Stomach smooth muscle (tissue), 2 donors: Measurements from ENCODE around the gene RABL6.
"Not testable (repeated sequence)": the region's sequence is repeated elsewhere in the genome, so short reads cannot be mapped to it uniquely, and the experiment has no call there.

Experiments
- H3K27ac ChIP-seq: one replicate; pipeline ENCODE4 v1.7.0; 2013; ENCODE audit warnings: mild to moderate bottlenecking, low read length, inconsistent platforms
- H3K27me3 ChIP-seq, 2 donors: one replicate each; pipeline ENCODE4 v1.7.0; 2013; ENCODE audit warnings: low read length in 2 of 2; ENCODE audit not compliant: insufficient read depth in 2 of 2, control insufficient read depth in 1 of 2
- H3K36me3 ChIP-seq, 2 donors: one replicate each; pipeline ENCODE4 v1.7.0; 2013; ENCODE audit warnings: low read length in 2 of 2; ENCODE audit not compliant: control insufficient read depth in 2 of 2, insufficient read depth in 2 of 2
- H3K4me1 ChIP-seq: one replicate; pipeline ENCODE4 v1.7.0; 2013; ENCODE audit warnings: low read length; ENCODE audit not compliant: control insufficient read depth, insufficient read depth
- H3K4me3 ChIP-seq, 2 donors: one replicate each; pipeline ENCODE4 v1.7.0; 2013; ENCODE audit warnings: low read length in 2 of 2
- H3K9ac ChIP-seq, 2 donors: one replicate each; pipeline ENCODE4 v1.7.0; 2013; ENCODE audit warnings: low read length in 2 of 2, mild to moderate bottlenecking in 1 of 2
- H3K9me3 ChIP-seq, 2 donors: one replicate each; pipeline ENCODE4 v1.7.0; 2013; ENCODE audit warnings: low read length in 2 of 2; ENCODE audit not compliant: control insufficient read depth in 2 of 2
- donor health status: healthy.
- donor health status: Pancreatic carcinoma.

The RABL6 gene

DNA sequence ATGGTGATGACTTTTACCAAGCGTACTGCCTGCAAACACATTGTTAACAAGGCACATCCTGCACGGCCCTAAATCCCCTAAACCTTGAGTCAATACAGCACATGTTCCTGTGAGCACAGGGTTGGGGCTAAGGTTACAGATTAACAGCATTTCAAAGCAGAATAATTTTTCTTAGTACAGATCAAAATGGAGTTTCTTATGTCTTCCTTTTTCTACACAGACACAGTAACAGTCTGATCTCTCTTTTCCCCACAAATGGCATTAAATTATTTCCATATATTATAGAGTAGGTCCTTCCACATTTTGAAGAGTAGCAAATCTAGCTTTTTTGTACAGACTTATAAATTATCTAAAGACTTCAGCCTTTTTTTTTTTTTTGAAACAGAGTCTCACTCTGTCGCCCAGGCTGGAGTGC lies 18.2 kb upstream of the RABL6 start:
- Histone ChIP-seq H3K4me3 (no peak overlapping the region), H3K36me3 (no peaks in the 10 kb centered on the region), H3K27ac (no peak overlapping the region), H3K9me3 (no peaks in the 10 kb centered on the region), H3K27me3 (no peaks in the 10 kb centered on the region), H3K9ac (no peak overlapping the region), H3K4me1 (peaks cover 21% of the 10 kb centered on the region)

DNA sequence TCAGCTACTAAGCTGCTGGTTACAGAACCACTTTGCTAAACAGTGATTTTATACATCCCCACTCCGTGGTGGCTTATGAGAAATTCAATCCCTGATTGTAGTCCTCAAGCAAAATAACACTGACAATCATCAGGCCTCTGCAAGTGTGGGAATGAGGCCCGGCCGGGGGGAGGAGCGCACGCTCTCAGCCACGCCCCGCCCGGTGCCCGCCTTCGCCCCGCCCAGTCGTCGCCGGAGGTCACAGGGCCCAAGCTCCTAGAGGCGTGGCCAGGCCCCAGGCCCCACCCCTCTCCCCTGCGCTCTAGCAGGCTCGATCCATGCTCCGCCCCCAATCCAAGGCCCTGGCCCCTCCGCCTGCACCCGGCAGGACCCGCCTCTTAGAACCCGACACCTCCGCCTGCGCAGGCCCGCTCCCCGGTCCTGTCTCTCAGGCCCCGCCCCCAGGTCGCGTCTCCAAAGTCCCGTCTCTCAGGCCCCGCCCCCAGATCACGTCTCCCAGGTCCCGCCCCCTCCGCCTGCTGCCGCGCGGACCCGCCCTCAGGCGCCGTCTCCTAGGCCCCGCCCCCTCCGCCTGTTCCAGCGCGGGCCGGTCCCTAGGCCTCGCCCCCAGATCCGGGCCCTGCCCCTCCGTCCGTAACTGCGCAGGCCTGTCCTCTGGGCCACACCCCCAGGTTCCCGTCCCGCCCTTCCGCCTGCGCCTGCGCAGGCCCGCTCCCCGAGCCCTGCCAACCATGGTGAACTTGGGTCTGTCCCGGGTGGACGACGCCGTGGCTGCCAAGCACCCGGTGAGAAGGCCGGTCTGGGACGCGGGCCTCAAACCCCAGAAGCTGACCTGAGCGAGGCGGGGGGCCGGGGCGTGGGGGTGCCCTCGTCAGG lies 16.9 kb upstream of the RABL6 start, which contains the start of gene TMEM141:
Gene TMEM141, plus strand, starts transcription at position 705 of the 876 bp plus-strand sequence. Its CDS starts 27 bp downstream, at position 732.
- peak within 1 kb of the TSS; percentile 88 to 90 for H3K4me3 ChIP-seq
- H3K27me3 ChIP-seq, result no peaks in the 10 kb centered on the region
- H3K4me1 ChIP-seq, result peaks cover 21% of the 10 kb centered on the region
- peak within 1 kb of the TSS; percentile 80 to 83 for H3K9ac ChIP-seq
- H3K36me3 ChIP-seq, result no peaks in the 10 kb centered on the region
- peak within 1 kb of the TSS; percentile 76 for H3K27ac ChIP-seq
- H3K9me3 ChIP-seq, result no peaks in the 10 kb centered on the region

DNA sequence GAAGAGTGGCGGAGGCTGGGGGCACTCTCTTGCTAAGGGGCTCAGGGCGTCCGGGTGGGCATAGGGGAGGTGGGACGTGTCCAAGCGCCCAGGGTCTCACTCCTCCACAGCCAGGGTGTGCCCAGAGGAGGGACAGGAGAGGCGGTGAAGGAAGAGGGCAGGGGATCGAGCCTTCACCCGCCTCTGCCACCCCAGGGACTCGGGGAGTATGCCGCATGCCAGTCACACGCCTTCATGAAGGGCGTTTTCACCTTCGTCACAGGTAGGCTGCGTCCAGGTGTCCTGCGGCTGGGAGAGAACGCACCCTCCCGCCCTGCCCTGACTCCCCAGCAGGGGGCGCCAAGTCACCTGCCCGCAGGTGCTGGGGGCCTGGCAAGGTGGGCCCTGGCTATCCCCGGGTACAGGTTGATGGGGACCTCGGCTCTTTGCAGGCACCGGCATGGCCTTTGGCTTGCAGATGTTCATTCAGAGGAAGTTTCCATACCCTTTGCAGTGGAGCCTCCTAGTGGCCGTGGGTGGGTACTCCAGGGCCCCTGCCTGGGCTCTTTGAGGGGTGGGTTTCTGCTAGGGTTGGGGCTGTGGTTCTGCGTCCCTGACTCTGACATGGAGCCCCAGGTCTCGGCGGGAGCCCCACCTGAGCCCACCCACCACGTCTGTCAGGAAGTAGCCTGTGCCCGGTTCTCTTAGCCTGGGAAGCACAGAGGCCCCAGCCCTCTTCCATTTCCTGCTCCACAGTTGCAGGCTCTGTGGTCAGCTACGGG lies 16.1 kb upstream of the RABL6 start:
- Histone ChIP-seq H3K9me3 (no peaks in the 10 kb centered on the region), H3K27ac (peak overlapping the region; percentile 76), H3K4me3 (peak overlapping the region; percentile 88 to 90), H3K9ac (peak overlapping the region; percentile 80 to 83), H3K27me3 (peaks cover 5 to 7% of the 10 kb centered on the region in 2 donors), H3K4me1 (peaks cover 21% of the 10 kb centered on the region), H3K36me3 (no peaks in the 10 kb centered on the region)

DNA sequence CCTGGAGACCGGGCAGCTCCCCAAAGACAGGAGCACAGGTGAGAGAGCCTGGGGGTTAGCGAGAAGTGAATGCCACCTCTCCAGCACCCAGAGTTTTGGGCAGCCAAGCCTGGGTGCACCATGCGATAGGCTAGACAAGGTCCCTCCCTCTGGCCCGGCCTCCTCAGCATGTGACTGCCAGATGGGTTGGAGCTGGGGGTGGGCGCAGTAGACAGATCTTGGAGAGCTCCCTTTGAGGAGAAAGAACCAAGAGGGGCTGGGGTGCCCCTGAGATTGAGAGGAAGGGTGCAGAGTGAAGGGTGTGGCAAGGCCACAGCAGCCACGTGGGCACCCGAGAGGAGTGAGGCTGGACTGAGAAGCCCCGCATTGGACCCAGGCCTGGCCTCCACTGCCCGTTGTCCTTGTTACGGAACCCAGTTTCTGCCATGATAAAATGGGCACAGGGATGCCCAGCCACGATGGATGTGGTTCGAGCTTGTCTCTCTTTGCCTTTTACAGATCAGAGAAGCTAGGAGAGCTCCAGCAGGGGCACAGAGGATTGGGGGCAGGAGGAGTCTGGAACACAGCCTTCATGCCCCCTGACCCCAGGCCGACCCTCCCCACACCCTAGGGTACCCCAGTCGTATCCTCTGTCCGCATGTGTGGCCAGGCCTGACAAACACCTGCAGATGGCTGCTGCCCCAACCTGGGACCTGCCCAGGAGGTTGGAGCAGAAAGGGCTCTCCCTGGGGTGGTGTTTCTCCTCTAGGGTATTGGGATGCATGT lies 15.2 kb upstream of the RABL6 start:
- H3K27me3 ChIP-seq, result peaks cover 9 to 10% of the 10 kb centered on the region in 2 donors
- no peaks in the 10 kb centered on the region for H3K9me3 ChIP-seq
- H3K27ac ChIP-seq, result no peak overlapping the region
- no peaks in the 10 kb centered on the region for H3K36me3 ChIP-seq
- H3K4me1 ChIP-seq, result peaks cover 21% of the 10 kb centered on the region
- H3K4me3 ChIP-seq, result peak overlapping the region; percentile 88 to 90
- no peak overlapping the region for H3K9ac ChIP-seq

DNA sequence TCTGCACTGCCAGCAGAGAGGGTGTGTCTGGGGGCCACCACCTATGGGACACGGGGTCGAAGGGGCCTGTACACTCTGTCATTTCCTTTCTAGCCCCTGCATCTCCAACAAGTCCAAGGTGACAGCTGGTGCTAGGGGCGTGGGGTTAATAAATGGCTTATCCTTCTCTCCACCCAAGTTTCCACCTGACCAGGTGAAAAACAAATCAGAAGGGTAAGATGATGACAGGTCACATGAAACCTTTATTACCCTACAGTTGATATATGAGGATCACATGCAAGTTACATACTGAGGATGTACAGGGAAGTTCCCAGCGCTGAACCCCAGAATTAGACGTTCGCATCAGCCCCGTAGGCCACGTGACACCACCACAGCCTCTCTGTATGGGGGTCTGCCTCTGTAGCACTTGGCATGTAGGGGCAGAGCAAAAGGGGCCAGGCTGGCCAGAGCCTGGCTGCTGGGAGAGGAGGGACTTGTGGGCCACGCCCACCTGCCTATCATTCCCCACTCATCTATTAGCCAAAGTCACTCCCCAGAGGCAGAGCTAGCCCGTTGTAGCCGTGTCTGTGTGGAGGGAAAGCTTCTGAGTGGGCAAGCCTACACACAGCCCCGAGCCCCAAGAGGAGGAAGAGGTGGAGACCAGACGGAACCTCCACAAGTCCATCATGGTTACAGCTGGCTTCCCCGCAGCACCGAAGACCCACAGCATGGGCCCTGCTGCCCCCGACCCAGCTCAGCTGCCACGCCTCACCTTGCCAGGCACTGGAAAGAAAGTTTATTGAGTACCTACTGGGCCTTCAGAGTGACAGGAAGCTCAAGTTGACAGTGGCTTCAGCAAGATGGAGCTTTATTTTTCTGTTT lies 14.4 kb upstream of the RABL6 start:
- Histone ChIP-seq H3K27me3 (peaks cover 11 to 15% of the 10 kb centered on the region in 2 donors), H3K9me3 (no peaks in the 10 kb centered on the region), H3K27ac (no peak overlapping the region), H3K36me3 (no peaks in the 10 kb centered on the region), H3K4me1 (peaks cover 21% of the 10 kb centered on the region), H3K4me3 (no peak overlapping the region), H3K9ac (no peak overlapping the region)

DNA sequence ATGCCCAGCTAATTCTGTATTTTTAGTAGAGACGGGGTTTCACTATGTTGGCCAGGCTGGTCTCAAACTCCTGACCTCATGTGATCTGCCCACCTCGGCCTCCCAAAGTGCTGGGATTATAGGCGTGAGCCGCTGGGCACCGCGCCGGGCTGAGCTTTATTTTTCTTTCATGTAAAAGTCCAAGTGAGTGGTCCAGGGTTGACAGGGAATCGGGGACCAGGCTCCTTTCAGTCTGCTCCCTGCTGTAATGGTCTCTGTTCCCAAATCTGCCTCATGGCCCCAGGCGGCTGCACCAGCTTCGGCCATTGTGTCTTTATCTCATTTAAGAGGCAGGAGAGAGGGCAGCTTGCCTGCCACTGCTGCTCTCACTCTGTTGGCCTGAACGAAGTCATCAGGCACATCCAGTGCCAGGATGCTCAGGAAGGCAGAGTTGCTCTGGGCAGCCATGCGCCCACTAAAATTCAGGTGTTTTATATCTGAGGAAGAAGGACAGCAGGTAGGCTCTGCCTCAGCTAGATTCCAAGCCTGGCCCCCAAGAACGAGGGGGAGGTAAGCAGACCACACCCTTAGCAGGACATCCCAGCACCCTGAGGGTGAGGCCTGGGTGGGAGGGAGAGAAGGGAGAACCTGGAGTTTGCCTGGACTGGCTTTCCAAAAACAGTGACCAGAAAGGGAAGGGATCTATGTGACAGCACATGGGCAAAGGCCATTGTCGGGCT lies 13.3 kb upstream of the RABL6 start:
- Histone ChIP-seq H3K27ac (no peak overlapping the region), H3K36me3 (no peaks in the 10 kb centered on the region), H3K9ac (no peak overlapping the region), H3K9me3 (no peaks in the 10 kb centered on the region), H3K4me1 (peaks cover 22% of the 10 kb centered on the region), H3K4me3 (no peak overlapping the region), H3K27me3 (peaks cover 22 to 25% of the 10 kb centered on the region in 2 donors)

DNA sequence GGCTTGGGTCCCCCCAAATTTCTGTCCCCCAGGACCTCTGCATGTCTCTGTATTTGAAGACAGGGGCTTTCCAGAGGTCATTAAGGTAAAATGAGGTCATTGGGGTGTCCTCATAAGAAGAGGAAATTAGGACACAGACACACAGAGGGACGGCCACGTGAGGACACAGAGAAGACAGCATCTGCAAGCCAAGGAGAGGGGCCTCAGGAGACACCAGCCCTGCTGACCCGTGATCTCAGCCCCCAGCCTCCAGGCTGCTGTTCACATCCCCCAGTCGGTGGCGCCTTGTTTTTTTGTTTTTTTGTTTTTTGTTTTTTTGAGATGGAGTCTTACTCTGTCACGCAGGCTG lies 12.8 kb upstream of the RABL6 start:
- Histone ChIP-seq H3K4me3 (no peak overlapping the region), H3K9me3 (no peaks in the 10 kb centered on the region), H3K9ac (no peak overlapping the region), H3K4me1 (peaks cover 27% of the 10 kb centered on the region), H3K27ac (no peak overlapping the region), H3K36me3 (no peaks in the 10 kb centered on the region), H3K27me3 (peaks cover 27 to 31% of the 10 kb centered on the region in 2 donors)

DNA sequence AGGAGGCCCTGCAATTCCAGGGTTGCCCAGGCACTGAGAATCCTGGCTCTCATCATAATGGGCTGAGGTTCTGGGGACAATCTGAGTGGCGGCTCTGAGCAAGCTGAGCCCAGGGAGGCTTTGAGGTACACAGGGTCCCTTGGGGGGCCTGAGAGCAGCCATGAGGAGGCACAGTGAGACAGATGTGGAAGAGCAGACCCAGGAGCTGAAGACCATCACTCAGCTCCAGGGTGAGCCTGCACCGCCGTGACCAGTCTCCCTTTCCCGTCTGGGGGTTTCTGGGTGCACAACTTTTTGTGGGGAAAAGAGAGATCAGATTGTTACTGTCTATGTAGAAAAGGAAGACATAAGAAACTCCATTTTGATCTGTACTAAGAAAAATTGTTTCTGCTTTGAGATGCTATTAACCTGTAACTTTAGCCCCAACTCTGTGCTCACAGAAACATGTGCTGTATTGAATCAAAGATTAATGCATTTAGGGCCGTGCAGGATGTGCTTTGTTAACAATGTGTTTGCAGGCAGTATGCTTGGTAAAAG lies 11.4 kb upstream of the RABL6 start, which contains the start of gene CCDC183:
Gene CCDC183, plus strand, starts transcription at position 101 of the 537 bp plus-strand sequence. Its CDS starts 60 bp downstream, at position 161.
- H3K9ac ChIP-seq, result no peak within 1 kb of the TSS
- H3K27ac ChIP-seq, result no peak within 1 kb of the TSS
- H3K36me3 ChIP-seq, result no peaks in the 10 kb centered on the region
- no peaks in the 10 kb centered on the region for H3K9me3 ChIP-seq
- peaks cover 38 to 41% of the 10 kb centered on the region in 2 donors for H3K27me3 ChIP-seq
- peaks cover 32% of the 10 kb centered on the region for H3K4me1 ChIP-seq
- H3K4me3 ChIP-seq, result no peak within 1 kb of the TSS

DNA sequence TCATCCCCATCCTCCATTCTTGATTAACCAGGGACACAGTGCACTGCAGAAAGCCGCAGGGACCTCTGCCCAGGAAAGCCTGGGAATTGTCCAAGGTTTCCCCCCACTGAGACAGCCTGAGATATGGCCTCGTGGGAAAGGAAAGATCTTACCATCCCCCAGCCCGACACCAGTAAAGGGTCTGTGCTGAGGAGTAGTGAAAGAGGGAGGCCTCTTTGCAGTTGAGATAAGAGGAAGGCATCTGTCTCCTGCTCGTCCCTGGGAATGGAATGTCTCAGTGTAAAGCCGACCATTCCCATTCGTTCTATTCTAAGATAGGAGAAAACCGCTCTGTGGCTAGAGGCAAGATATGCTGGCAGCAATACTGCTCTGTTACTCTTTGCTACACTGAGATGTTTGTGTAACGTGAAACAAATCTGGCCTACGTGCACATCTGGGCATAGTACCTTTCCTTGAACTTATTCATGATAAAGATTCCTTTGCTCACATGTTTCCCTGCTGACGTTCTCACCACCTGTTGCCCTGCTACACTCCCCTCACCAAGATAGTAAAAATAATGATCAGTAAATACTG lies 10.9 kb upstream of the RABL6 start:
- Histone ChIP-seq H3K4me1 (peaks cover 27% of the 10 kb centered on the region), H3K27me3 (peaks cover 43 to 44% of the 10 kb centered on the region in 2 donors)
- not testable (repeated sequence) for H3K9ac ChIP-seq, H3K27ac ChIP-seq, H3K36me3 ChIP-seq, H3K9me3 ChIP-seq, H3K4me3 ChIP-seq
